AG04449 (cell line): Measurements from ENCODE around the gene TRMU.

Source experiments
- CTCF ChIA-PET: fragments of 350-600 bp; formaldehyde crosslinking; extraction: SDS; loops from one replicate; lab custom pipeline; 2021; ENCODE audit warnings: antibody characterized with exemption; lab: Yijun Ruan, JAX
- POLR2A ChIA-PET: fragments of 400-600, 350-600 bp; formaldehyde crosslinking; extraction: SDS; loops from one replicate; lab custom pipeline; 2020; ENCODE audit warnings: antibody characterized with exemption, inconsistent platforms; lab: Yijun Ruan, JAX
- DNase-seq: peaks from one replicate; pipeline ENCODE4 v3.0.0-alpha.2; 2010; ENCODE audit warnings: low read depth, low spot score
- H3K4me3 ChIP-seq: 2 replicates; pipeline ENCODE4 v1.5.1; 2011; ENCODE audit warnings: low read depth, mild to moderate bottlenecking, control low read depth, low read length
- CTCF ChIP-seq: IDR thresholded peaks from one replicate; pipeline ENCODE4 v1.5.1; 2011; ENCODE audit warnings: mild to moderate bottlenecking, moderate library complexity, low read length, control low read depth, inconsistent platforms; ENCODE audit not compliant: insufficient read depth; ENCODE audit errors: missing control alignments

Gene TRMU

GRCh38 chr22:46355996-46356471 lies 20.5 kb downstream of the TRMU start:
- TF ChIP-seq CTCF, result no peak
- CTCF ChIA-PET, result interaction anchor here (0.9 to 4.3 kb wide), 13 partner anchors 10 to 362 kb away, joined by 3 to 53 read pairs (median 4); no protein-coding TSS in a partner anchor
- POLR2A ChIA-PET, result interaction anchor here (1.1 kb wide), 1 partner anchor 191 kb away, joined by 3 read pairs; no protein-coding TSS in a partner anchor
- DNase-seq, result no peak
- H3K4me3 ChIP-seq, result no peak overlapping the region

- no peak for TF ChIP-seq CTCF
- POLR2A ChIA-PET, result no interaction called here
- CTCF ChIA-PET, result interaction anchor here (0.9 to 4.3 kb wide), 12 partner anchors 10 to 362 kb away, joined by 3 to 53 read pairs (median 4); no protein-coding TSS in a partner anchor
- H3K4me3 ChIP-seq, result no peak overlapping the region
- no peak for DNase-seq
These were observed 21.3 kb downstream of the TRMU start for GRCh38 chr22:46356496-46357480.

- ChIA-PET POLR2A (no interaction called here), CTCF (interaction anchor here (1.0 to 4.3 kb wide), 3 partner anchors 10 to 188 kb away, joined by 3 to 53 read pairs (median 17); no protein-coding TSS in a partner anchor)
- no peak for DNase-seq
- TF ChIP-seq CTCF, result no peak
- no peak overlapping the region for H3K4me3 ChIP-seq
These were observed 22.4 kb downstream of the TRMU start for GRCh38 chr22:46357711-46358520.

GRCh38 chr22:46358766-46359165 lies 23.3 kb downstream of the TRMU start:
- TF ChIP-seq CTCF, result no peak
- CTCF ChIA-PET, result interaction anchor here (0.8 to 4.3 kb wide), 6 partner anchors 9 to 352 kb away, joined by 3 to 53 read pairs (median 4); no protein-coding TSS in a partner anchor
- no peak for DNase-seq
- no peak overlapping the region for H3K4me3 ChIP-seq
- POLR2A ChIA-PET, result no interaction called here

- ChIA-PET CTCF (interaction anchor here (0.6 to 4.3 kb wide), 6 partner anchors 8 to 353 kb away, joined by 3 to 53 read pairs (median 4); no protein-coding TSS in a partner anchor), POLR2A (no interaction called here)
- DNase-seq, result no peak
- H3K4me3 ChIP-seq, result no peak overlapping the region
- TF ChIP-seq CTCF, result no peak
These were observed 23.8 kb downstream of the TRMU start for GRCh38 chr22:46359362-46359761.
